K562 (cell line): ENCODE results near the gene SLC25A4. TPM values are rescaled to one million over a fixed set of nuclear protein-coding genes. Genes with fewer than 3 reads are reported as not detected.

Experiments used
- ATAC-seq: fragments of 200-7000 bp; cut with Tn5 transposase; 3 replicates; pipeline ENCODE4 v1.9.1; 2020; ENCODE audit warnings: moderate library complexity
- BruUV-seq: library from RNA; stranded (reverse); fragments of 400-500 nt; replicated peaks from 2 replicates; lab custom pipeline; 2021; lab: Mats Ljungman, UMichigan
- CTCF ChIA-PET: fragments of 300-600 bp; formaldehyde crosslinking; extraction: SDS; loops from one replicate; lab custom pipeline; 2021; ENCODE audit warnings: low intra/inter-chr PET ratio; lab: Yijun Ruan, JAX
- POLR2A ChIA-PET: fragments of 300-600, 350-650 bp; sonication (Branson Sonifier 250); formaldehyde crosslinking; extraction: SDS; loops from one replicate; lab custom pipeline; 2021; ENCODE audit warnings: antibody characterized with exemption, inconsistent platforms; lab: Yijun Ruan, JAX
- DNase-seq, 4 experiments: peaks; one replicate each; pipeline versions ENCODE4 v3.0.0 to v3.0.0-alpha.2; 2011 to 2018; ENCODE audit warnings: low spot score in 3 of 4, mixed read lengths in 3 of 4; ENCODE audit errors: extremely low read depth in 1 of 4
- FAIRE-seq: peaks from 2 replicates; lab custom pipeline; 2011; peaks lifted over from hg19 to GRCh38; lab: Jason Lieb, UNC
- H2AFZ ChIP-seq: 2 replicates; pipeline ENCODE4 v1.6.0; 2011; ENCODE audit warnings: low read depth, low read length, control low read depth, inconsistent platforms
- H3K27ac ChIP-seq: fragments of 200-600 bp; 3 replicates; pipeline ENCODE4 v1.8.0; 2011; ENCODE audit warnings: low read depth, mild to moderate bottlenecking, control low read depth, inconsistent platforms, low read length, moderate library complexity, mixed read lengths; ENCODE audit errors: extremely low read depth
- H3K27me3 ChIP-seq, 2 experiments: fragments of 300-600 bp in 1 of 2; 2 replicates in 1 of 2; 3 replicates in 1 of 2; pipeline versions ENCODE4 v1.6.0 to v1.8.0; 2011; ENCODE audit warnings: inconsistent platforms in 2 of 2, low read length in 2 of 2, mild to moderate bottlenecking in 1 of 2, mixed read lengths in 1 of 2, moderate library complexity in 1 of 2; ENCODE audit not compliant: control insufficient read depth in 2 of 2, insufficient read depth in 2 of 2
- H3K36me3 ChIP-seq: fragments of 300-600 bp; 3 replicates; pipeline ENCODE4 v1.8.0; 2011; ENCODE audit warnings: mild to moderate bottlenecking, low read length, inconsistent platforms; ENCODE audit not compliant: control insufficient read depth, insufficient read depth
- H3K4me1 ChIP-seq, 2 experiments: fragments of 200-600 bp in 1 of 2; replicated peaks in 1 of 2; 2 replicates in 1 of 2; 3 replicates in 1 of 2; pipeline versions ENCODE4 v1.5.1 to v1.8.0; 2011; ENCODE audit warnings: inconsistent platforms in 2 of 2, low read length in 2 of 2, mild to moderate bottlenecking in 1 of 2, mixed read lengths in 1 of 2, moderate library complexity in 1 of 2; ENCODE audit not compliant: control insufficient read depth in 2 of 2, insufficient read depth in 2 of 2
- H3K4me2 ChIP-seq: 2 replicates; pipeline ENCODE4 v1.6.1; 2011; ENCODE audit warnings: low read length, control low read depth, inconsistent platforms, mixed read lengths; ENCODE audit not compliant: insufficient read depth
- H3K4me3 ChIP-seq: fragments of 200-600 bp; sonication (generic), shearing (Covaris generic); 2 replicates; pipeline ENCODE4 v1.5.1; 2016; ENCODE audit warnings: control low read depth, inconsistent platforms
- H3K79me2 ChIP-seq: fragments of 200-600 bp; 3 replicates; pipeline ENCODE4 v1.8.0; 2011; ENCODE audit warnings: low read length, inconsistent platforms; ENCODE audit not compliant: control insufficient read depth, insufficient read depth
- H3K9ac ChIP-seq, 2 experiments: 2 replicates each; pipeline versions ENCODE4 v1.6.0 to v1.6.1; 2011; ENCODE audit warnings: low read depth in 2 of 2, low read length in 2 of 2, control low read depth in 1 of 2, inconsistent platforms in 1 of 2, mild to moderate bottlenecking in 1 of 2, mixed read lengths in 1 of 2; ENCODE audit not compliant: insufficient read depth in 1 of 2
- H3K9me1 ChIP-seq: one replicate; pipeline ENCODE4 v1.6.0; 2011; ENCODE audit warnings: inconsistent platforms, mild to moderate bottlenecking, low read length, moderate library complexity; ENCODE audit not compliant: control insufficient read depth, insufficient read depth
- H3K9me3 ChIP-seq: replicated peaks from 2 replicates; pipeline ENCODE4 v1.5.1; 2011; ENCODE audit warnings: low read depth, low read length, inconsistent platforms; ENCODE audit not compliant: control insufficient read depth, insufficient read depth
- H4K20me1 ChIP-seq: replicated peaks from 2 replicates; pipeline ENCODE4 v1.6.1; 2011; ENCODE audit warnings: low read length, inconsistent platforms, mixed read lengths; ENCODE audit not compliant: control insufficient read depth, insufficient read depth
- ATF7 ChIP-seq: fragments of 450-650 bp; IDR thresholded peaks from 2 replicates; pipeline ENCODE4 v1.7.1; 2014; ENCODE audit warnings: mild to moderate bottlenecking, moderate library complexity
- CREB1 ChIP-seq, 2 experiments: sonication (generic) in 1 of 2; formaldehyde crosslinking in 1 of 2; IDR thresholded peaks; 2 replicates each; pipeline versions ENCODE4 v1.6.1 to v1.8.0; 2012 to 2022; ENCODE audit warnings: inconsistent platforms in 1 of 2, mild to moderate bottlenecking in 1 of 2, missing genetic modification reagents in 1 of 2, moderate library complexity in 1 of 2
- CTCFL ChIP-seq: IDR thresholded peaks from 2 replicates; pipeline ENCODE4 v1.6.1; 2011; ENCODE audit warnings: borderline replicate concordance, low read depth, mild to moderate bottlenecking, moderate library complexity, low read length; ENCODE audit not compliant: insufficient read depth, poor library complexity, severe bottlenecking
- E2F6 ChIP-seq, 2 experiments: IDR thresholded peaks; 2 replicates each; pipeline ENCODE4 v1.6.1; 2011; ENCODE audit warnings: borderline replicate concordance in 1 of 2, control low read depth in 1 of 2, low read depth in 1 of 2, low read length in 1 of 2, mild to moderate bottlenecking in 1 of 2, mixed read lengths in 1 of 2, moderate library complexity in 1 of 2; ENCODE audit not compliant: insufficient read depth in 1 of 2, insufficient read length in 1 of 2, poor library complexity in 1 of 2, severe bottlenecking in 1 of 2; ENCODE audit errors: extremely low read depth in 1 of 2
- FOXP4 ChIP-seq: sonication (generic); formaldehyde crosslinking; IDR thresholded peaks from 2 replicates; pipeline ENCODE4 v1.8.0; 2022; ENCODE audit warnings: mild to moderate bottlenecking, missing genetic modification reagents, borderline replicate concordance
- HDAC3 ChIP-seq: fragments of 450-650 bp; IDR thresholded peaks from 2 replicates; pipeline ENCODE4 v1.6.1; 2018; ENCODE audit warnings: borderline replicate concordance, mild to moderate bottlenecking, moderate library complexity; ENCODE audit not compliant: partially characterized antibody
- MAFG ChIP-seq: fragments of 450-650 bp; conservative IDR thresholded peaks from 2 replicates; pipeline ENCODE4 v1.6.1; 2016; ENCODE audit warnings: missing genetic modification characterization, missing compliant biosample characterization
- NUFIP1 ChIP-seq: fragments of 450-650 bp; IDR thresholded peaks from 2 replicates; pipeline ENCODE4 v1.6.1; 2018; ENCODE audit not compliant: partially characterized antibody
- RBFOX2 ChIP-seq: fragments of 200-400 bp; formaldehyde crosslinking; IDR thresholded peaks from 2 replicates; pipeline ENCODE4 v1.6.1; 2017; ENCODE audit warnings: low read depth, mild to moderate bottlenecking, low read length, moderate library complexity
- ZNF12 ChIP-seq: sonication (generic); formaldehyde crosslinking; IDR thresholded peaks from 2 replicates; pipeline ENCODE4 v1.4.0; 2020; ENCODE audit warnings: mild to moderate bottlenecking, missing genetic modification reagents
- ZNF24 ChIP-seq: fragments of 450-650 bp; IDR thresholded peaks from 2 replicates; pipeline ENCODE4 v1.6.1; 2016
- ZNF695 ChIP-seq: fragments of 450-650 bp; formaldehyde crosslinking; IDR thresholded peaks from 2 replicates; pipeline ENCODE4 v1.4.0; 2020; ENCODE audit warnings: mild to moderate bottlenecking, moderate library complexity
- ZNF699 ChIP-seq: fragments of 250-450 bp; sonication (Bioruptor Pico); IDR thresholded peaks from 2 replicates; pipeline ENCODE4 v1.8.0; 2021; ENCODE audit warnings: mild to moderate bottlenecking, moderate library complexity; ENCODE audit not compliant: insufficient replicate concordance
- WGBS: fragments of 100-300 bp; shearing (Covaris generic); methylation state at CpG from one replicate; pipeline ENCODE4 v1.1.6; 2016; ENCODE audit warnings: low coverage, mixed read lengths; ENCODE audit not compliant: insufficient coverage; ENCODE audit errors: missing lambda C conversion rate; 5-methylcytosine and 5-hydroxymethylcytosine counted together
- in situ Hi-C: fragments of 300-500 bp; cut with MboI; formaldehyde crosslinking; loops from 4 replicates; pipeline ENCODE4 v1.15.0; 2018; ENCODE audit warnings: inconsistent platforms, mixed read lengths
- intact Hi-C: fragments of 100-400 bp; cut with micrococcal nuclease; formaldehyde crosslinking; loops from 2 replicates; pipeline ENCODE4 v1.14.2; 2022
- polyA plus RNA-seq, 8 experiments: library from polyadenylated mRNA; depleted of rRNA in 4 of 8; stranded (reverse) in 5 of 8; unstranded in 3 of 8; fragments of >200 nt; fragmentation: Nextera tagmentation in 2 of 8; fragmentation: Illumina TruSeq in 1 of 8; extraction: Ambion mirVana in 2 of 8; extraction: Trizol in 1 of 8; gene quantifications; 2 replicates each; pipeline versions ENCODE4 v1.2.1 to v1.2.3, GENCODE V29; 2011 to 2014; ENCODE audit warnings: inconsistent platforms in 1 of 8, missing spikeins in 1 of 8
- total RNA-seq, 7 experiments: library from RNA; depleted of rRNA in 6 of 7; stranded (reverse); fragments of >200 nt in 6 of 7; fragmentation: Illumina TruSeq in 2 of 7; extraction: Trizol in 2 of 7; gene quantifications; 2 replicates each; pipeline versions ENCODE4 v1.2.1 to v1.2.3, GENCODE V29; 2011 to 2021; ENCODE audit warnings: low replicate concordance in 1 of 7

SLC25A4 gene
- total and polyA plus RNA-seq, 9 of the 15 experiments (the other 6 are each of a cell fraction or from before 2014, with no cell fraction given): 8.3 to 28.6 (median 19.5) TPM

- peaks cover 0 to 3% of the 10 kb centered on the region in 2 experiments; a peak in 1 of 5 replicates for H3K4me1 ChIP-seq
- 0 out of 2 replicates have a peak overlapping the region, but pooled peaks have one; percentile 44 for H2AFZ ChIP-seq
- 41% methylated on average over 3 of the region's 3 CpGs for WGBS
- no peaks in the 10 kb centered on the region for H3K9me1 ChIP-seq
- peak; percentile 89 for ATAC-seq
- no peak overlapping the region for H3K27ac ChIP-seq
- no peaks in the 10 kb centered on the region for H3K9me3 ChIP-seq
- no peaks in the 10 kb centered on the region for H4K20me1 ChIP-seq
- intact Hi-C loops: loop anchor here (1.0 to 10.0 kb wide), 6 partner anchors 38 to 460 kb away; no protein-coding TSS in a partner anchor
- H3K4me2 ChIP-seq: no peak overlapping the region
- H3K36me3 ChIP-seq: no peaks in the 10 kb centered on the region
- no TSS peak for BruUV-seq
- no peaks in the 10 kb centered on the region; a peak in 1 of 5 replicates for H3K27me3 ChIP-seq
- ChIA-PET CTCF (interaction anchor here (0.6 to 2.4 kb wide), 5 partner anchors 39 to 129 kb away, joined by 3 to 33 read pairs (median 6); no protein-coding TSS in a partner anchor), POLR2A (interaction anchor here (0.6 to 1.6 kb wide), 3 partner anchors 9 to 95 kb away, joined by 3 to 4 read pairs (median 4); partner anchors contain the start of gene SLC25A4)
- peak; percentile 88 for FAIRE-seq
- in situ Hi-C loops: loop anchor here (10.0 kb wide), 1 partner anchor 130 kb away; no protein-coding TSS in a partner anchor
- DNase-seq: peak; percentile 40 to 67 (median 46)
- no peaks in the 10 kb centered on the region for H3K79me2 ChIP-seq
- H3K4me3 ChIP-seq: no peak overlapping the region
- H3K9ac ChIP-seq: no peak overlapping the region
- no peak for TF ChIP-seq CTCFL
- TF ChIP-seq E2F6 (IDR thresholded peaks at IDR 0.05; ENCODE audit: borderline replicate concordance in 1 of 2, extremely low read depth in 1 of 2, insufficient read depth in 1 of 2, insufficient read length in 1 of 2, low read depth in 1 of 2, low read length in 1 of 2, poor library complexity in 1 of 2, severe bottlenecking in 1 of 2): no peak
- TF ChIP-seq ZNF699 (CRISPR knock-in tag): no peak
- no peak for TF ChIP-seq MAFG (tag)
- TF ChIP-seq ZNF695 (CRISPR knock-in tag): no peak
- TF ChIP-seq RBFOX2: no peak
- TF ChIP-seq ZNF24: peak; percentile 86
- TF ChIP-seq ZNF12 (CRISPR knock-in tag): no peak
- no peak for TF ChIP-seq CREB1 (IDR thresholded peaks at IDR 0.05)
- TF ChIP-seq CREB1 (CRISPR knock-in tag; IDR thresholded peaks at IDR 0.05): no peak
- 0 out of 2 replicates have a peak, but pooled peaks have one; percentile 14 for TF ChIP-seq ATF7
- TF ChIP-seq FOXP4 (CRISPR knock-in tag): no peak
- no peak for TF ChIP-seq NUFIP1
- peak; percentile 30 for TF ChIP-seq HDAC3
These were observed 8.7 kb upstream of the SLC25A4 start for GRCh38 chr4:185134307-185134869.
